GM18861 (cell line): ENCODE data around the gene DAP.
"Not testable (repeated sequence)": the region's sequence is repeated elsewhere in the genome, so short reads cannot be mapped to it uniquely, and the experiment has no call there.

Experiments used
- ATAC-seq: cut with Tn5 transposase; IDR thresholded peaks from one replicate; pipeline ENCODE4 v1.9.1; 2021; ENCODE audit not compliant: unreplicated experiment

The DAP gene

GRCh38 chr5:10735569-10736276, 25.3 kb downstream of the DAP start:
- ATAC-seq, result peak; percentile 79

DNA sequence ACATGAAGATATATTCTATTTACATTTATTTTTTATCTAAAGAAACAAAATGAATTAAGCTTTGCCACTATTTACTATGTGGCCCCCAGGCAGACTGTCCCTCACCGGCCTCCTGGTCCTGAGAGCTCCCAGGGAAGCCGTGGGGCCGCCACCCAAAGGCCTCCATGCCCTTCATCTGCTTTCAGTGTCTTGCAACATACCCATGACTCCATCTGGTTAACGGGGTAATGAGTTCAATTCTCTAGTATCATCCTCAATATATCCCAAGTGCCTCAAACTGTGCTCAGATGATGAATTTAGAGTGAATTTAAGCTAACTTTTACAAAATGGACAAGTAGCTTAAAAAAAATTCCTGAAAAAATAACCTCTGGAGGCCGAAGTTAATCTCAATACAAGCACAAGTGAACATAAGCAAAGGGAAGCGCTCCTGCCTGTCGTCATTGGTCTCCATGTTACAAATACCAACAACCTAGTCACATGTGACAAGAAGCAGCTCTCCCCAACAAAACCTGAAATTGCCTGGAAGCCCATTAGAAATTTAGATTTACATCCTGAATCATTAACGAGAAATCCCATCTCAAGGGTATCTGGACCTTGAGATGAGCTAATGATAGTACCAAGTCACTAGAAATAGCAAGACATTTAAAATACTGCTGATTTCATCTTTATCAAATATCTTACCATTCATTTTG, 26.1 kb downstream of the DAP start:
- ATAC-seq, result no peak

DNA sequence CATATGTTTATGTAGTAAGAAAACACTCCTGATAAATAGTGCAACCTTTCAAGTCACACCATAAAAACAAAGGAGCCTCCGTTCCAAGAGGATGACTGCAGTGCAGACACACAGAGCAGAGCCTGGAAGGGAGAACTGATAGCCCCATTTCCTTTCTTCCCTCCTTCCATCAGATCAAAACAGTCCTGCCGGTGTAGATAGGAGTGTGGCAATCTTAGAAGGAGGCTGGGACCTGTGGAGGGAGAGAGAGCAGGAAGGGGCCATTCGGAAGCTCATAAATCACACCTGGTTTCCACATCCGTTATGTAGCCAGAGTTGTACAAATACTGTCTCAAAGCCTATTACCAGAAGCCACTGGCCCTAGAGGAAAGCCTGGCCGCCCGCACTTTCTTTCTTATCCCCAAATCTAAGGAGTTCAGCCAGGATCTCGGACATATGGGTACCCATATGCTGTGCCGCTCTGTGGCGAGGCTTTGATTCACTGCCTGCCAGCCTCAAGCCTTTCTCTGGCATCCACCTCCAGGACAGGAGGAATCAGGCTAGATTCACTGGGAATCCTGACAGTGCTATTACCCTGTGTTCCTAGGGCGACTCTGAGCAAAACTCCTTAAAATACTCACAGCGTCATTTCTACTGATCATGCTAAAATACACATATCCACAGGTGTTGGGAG, 26.9 kb downstream of the DAP start:
- ATAC-seq, result no peak

GRCh38 chr5:10733426-10733825, 27.6 kb downstream of the DAP start:
- no peak for ATAC-seq

- no peak for ATAC-seq
These were observed 29.1 kb downstream of the DAP start for GRCh38 chr5:10731913-10732312.

GRCh38 chr5:10730043-10730351, 31.0 kb downstream of the DAP start:
- no peak for ATAC-seq

- ATAC-seq, result no peak
These were observed 31.6 kb downstream of the DAP start for GRCh38 chr5:10729320-10730042.

GRCh38 chr5:10728679-10729078, 32.4 kb downstream of the DAP start:
- ATAC-seq, result no peak

DNA sequence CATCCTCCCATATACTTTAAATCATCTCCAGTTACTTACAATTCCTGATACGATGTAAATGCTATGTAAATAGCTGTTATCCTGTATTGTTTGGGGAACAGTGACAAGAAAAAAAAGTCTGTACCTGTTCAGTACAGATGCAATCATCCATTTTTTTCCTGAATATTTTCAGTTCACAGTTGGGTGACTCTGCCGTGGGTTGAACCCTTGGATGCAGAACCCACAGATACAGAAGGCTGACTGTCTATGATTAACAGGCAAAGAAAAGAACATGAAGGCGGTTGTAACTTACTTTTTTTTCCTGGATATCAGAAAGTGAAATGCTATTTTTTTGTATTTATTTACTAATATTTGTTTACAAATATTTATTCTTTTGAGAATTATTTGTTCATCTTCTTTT, 33.2 kb downstream of the DAP start:
- ATAC-seq, result no peak

- ATAC-seq, result peak; percentile 94
These were observed 34.0 kb downstream of the DAP start for GRCh38 chr5:10726913-10727517.

DNA sequence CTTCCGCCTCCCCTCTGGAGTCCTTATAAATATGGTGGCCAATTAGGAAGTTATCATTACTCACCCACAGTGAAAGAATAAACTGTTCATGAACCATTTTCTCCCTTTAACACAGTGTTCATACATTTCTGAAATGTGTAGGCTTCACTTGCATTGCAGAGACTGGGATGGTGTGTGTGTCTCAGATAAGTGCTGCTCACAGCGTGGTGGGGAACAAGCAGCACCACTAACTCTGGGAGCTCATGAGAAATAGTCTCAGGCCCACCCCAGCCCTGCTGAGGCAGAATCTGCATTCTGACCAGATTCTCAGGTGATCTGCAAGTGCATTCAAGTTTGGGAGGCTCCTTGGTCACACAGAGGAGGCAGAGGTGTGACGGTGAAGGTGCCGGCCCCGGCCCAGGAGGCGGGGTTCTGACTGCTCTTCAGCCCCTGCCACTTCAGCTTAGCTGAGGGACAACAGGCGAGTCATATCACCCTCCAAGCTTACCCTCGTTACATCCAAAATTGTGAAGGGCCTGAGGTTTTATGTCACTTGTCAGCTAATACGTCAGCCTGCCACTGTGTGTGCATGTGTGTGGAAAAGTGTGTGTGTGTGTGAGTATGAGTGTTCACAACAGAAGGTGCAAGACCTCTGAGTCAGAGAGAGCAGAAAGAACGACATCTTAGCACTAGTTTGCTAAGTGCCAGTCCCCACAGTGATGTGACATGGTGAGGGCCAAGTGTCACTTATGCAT, 34.7 kb downstream of the DAP start:
- no peak for ATAC-seq

DNA sequence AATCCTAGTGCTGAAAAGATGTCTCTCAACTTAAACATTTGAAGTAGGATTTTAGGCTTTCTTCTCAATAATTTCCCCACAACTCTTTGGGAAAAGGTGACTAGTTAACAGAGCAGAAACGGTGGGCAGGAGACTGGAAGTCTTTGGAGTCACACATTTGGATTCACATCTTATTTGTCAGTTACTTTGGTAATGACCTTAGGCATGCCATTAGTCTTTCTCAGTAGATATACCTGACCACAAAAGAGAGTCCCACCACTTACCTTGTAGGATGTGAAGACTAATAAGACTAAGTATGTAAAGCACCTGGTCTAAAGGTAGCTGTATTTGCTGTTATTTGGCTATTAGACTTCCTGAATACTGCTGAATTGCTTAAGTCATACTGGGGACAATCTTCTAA, 35.4 kb downstream of the DAP start:
- no peak for ATAC-seq

- ATAC-seq, result no peak
These were observed 36.1 kb downstream of the DAP start for GRCh38 chr5:10724781-10725507.

GRCh38 chr5:10723514-10723913, 37.5 kb downstream of the DAP start:
- ATAC-seq, result no peak

DNA sequence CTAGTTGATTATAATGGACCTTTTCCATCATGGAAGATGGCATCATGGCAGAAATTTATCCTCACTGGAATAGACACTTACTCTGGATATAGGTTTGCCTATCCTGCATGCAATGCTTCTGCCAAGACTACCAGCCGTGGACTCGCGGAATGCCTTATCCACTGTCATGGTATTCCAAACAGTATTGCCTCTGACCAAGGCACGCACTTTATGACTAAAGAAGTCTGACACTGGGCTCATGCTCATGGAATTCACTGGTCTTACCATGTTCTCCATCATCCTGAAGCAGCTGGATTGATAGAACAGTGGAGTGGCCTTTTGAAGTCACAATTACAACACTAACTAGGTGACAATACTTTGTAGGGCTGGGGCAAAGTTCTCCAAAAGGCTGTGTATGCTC, 40.3 kb downstream of the DAP start:
- not testable (repeated sequence) for ATAC-seq

- ATAC-seq, result no peak
These were observed 41.1 kb downstream of the DAP start for GRCh38 chr5:10719965-10720364.

- ATAC-seq, result not testable (repeated sequence)
These were observed 42.4 kb downstream of the DAP start for GRCh38 chr5:10718617-10719016.

DNA sequence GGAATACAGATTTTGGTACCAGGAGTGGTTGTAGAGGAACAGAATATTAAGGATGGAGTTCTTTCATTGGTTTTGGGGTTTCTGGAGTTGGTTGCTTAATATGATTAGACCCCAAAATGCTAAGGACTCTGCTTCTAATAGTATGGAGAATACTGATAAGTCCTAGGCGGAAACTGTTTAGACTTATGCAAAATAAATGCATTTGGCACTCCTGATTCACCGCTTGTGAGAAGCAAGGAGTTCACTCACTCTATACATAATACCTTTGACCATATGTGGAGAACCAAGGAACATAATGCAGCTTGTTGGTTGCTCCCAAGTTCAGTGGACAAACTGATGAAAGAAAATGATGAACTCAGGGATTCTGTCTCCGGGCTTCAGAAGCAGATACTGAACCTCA, 44.2 kb downstream of the DAP start:
- ATAC-seq, result not testable (repeated sequence)

DNA sequence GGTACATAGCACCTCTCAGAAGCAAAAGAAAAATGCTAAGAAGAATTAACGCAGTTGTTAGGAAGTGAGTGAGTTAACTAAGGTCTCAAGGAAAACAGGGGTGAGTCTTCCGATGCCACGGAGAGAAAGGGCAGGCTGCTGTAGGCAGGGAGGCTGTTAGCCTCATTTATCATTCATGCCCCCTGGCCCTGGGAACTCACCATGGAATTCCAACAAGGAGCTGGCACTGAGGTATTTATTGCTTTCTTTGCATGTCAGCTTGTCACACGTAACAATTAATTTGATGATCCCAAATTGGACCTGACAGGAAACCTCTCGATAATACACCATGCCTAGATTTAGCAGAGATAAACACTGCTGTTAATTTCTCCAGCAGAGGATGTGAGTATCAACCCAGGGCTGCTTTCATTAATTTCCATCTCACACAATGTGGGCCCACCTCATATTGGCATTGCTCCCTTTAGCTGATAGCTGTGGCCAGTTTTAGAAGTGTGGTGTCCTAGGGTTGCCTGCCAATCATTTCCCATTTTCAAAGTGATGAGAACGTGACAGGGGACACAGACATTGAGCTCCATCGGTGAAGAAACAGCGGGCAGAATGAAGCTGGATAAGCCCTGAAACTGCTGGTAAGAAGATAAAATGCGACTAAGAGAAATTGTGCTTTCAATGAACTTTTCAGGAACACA, 45.3 kb downstream of the DAP start:
- ATAC-seq, result no peak
